Measurements from ENCODE around the gene UBE3C.

GRCh38 chr7:157116762-157117161 is 22.0 kb upstream of the UBE3C start:
- no peak for TF ChIP-seq POLR2A (IDR thresholded peaks at IDR 0.05; ENCODE audit: low read depth, low read length)
- no peak for TF ChIP-seq TAF1 (IDR thresholded peaks at IDR 0.05; ENCODE audit: borderline replicate concordance, low read depth, low read length)
- no peak for TF ChIP-seq POLR2AphosphoS5 (IDR thresholded peaks at IDR 0.05; ENCODE audit: low read depth, low read length)
